HepG2 (cell line): ENCODE data around the gene PLEKHA6. TPM values are rescaled to one million over a fixed set of nuclear protein-coding genes. Genes with fewer than 3 reads are reported as not detected.

Experiments used
- AFF4 ChIP-seq: sonication (generic); formaldehyde crosslinking; IDR thresholded peaks from 2 replicates; pipeline ENCODE4 v1.4.0; 2020; ENCODE audit warnings: missing genetic modification reagents
- BRCA1 ChIP-seq: sonication (generic); formaldehyde crosslinking; IDR thresholded peaks from 2 replicates; pipeline ENCODE4 v1.4.0; 2020; ENCODE audit warnings: missing genetic modification reagents
- CBFB ChIP-seq: sonication (generic); formaldehyde crosslinking; IDR thresholded peaks from 2 replicates; pipeline ENCODE4 v1.4.0; 2020; ENCODE audit warnings: missing genetic modification reagents
- HMGA1 ChIP-seq: sonication (generic); formaldehyde crosslinking; conservative IDR thresholded peaks from 2 replicates; pipeline ENCODE4 v1.4.0; 2020; ENCODE audit warnings: missing genetic modification reagents
- KLF12 ChIP-seq: sonication (generic); formaldehyde crosslinking; IDR thresholded peaks from 2 replicates; pipeline ENCODE4 v1.4.0; 2020; ENCODE audit warnings: missing genetic modification reagents, borderline replicate concordance
- NFKB2 ChIP-seq: sonication (generic); formaldehyde crosslinking; IDR thresholded peaks from 2 replicates; pipeline ENCODE4 v1.4.0; 2020; ENCODE audit warnings: missing genetic modification reagents, borderline replicate concordance
- PRDM10 ChIP-seq: sonication (generic); formaldehyde crosslinking; IDR thresholded peaks from 2 replicates; pipeline ENCODE4 v1.4.0; 2020; ENCODE audit warnings: low read depth, missing genetic modification reagents
- REPIN1 ChIP-seq: sonication (generic); formaldehyde crosslinking; IDR thresholded peaks from 2 replicates; pipeline ENCODE4 v1.8.0; 2022; ENCODE audit warnings: missing genetic modification reagents, low read depth, mild to moderate bottlenecking, borderline replicate concordance
- SAP130 ChIP-seq: IDR thresholded peaks from 2 replicates; pipeline ENCODE4 v1.6.1; 2016; ENCODE audit warnings: low read depth
- SNRNP70 ChIP-seq: fragments of 200-400 bp; formaldehyde crosslinking; IDR thresholded peaks from 2 replicates; pipeline ENCODE4 v1.6.1; 2017; ENCODE audit warnings: mild to moderate bottlenecking, low read depth, low read length, moderate library complexity
- SYNCRIP ChIP-seq: fragments of 200-400 bp; formaldehyde crosslinking; IDR thresholded peaks from 2 replicates; pipeline ENCODE4 v1.6.1; 2018; ENCODE audit warnings: mild to moderate bottlenecking, low read depth, low read length; ENCODE audit not compliant: insufficient read depth
- TERF1 ChIP-seq: sonication (generic); formaldehyde crosslinking; IDR thresholded peaks from 2 replicates; pipeline ENCODE4 v1.8.0; 2022; ENCODE audit warnings: mild to moderate bottlenecking, missing genetic modification reagents, moderate library complexity
- THAP11 ChIP-seq: IDR thresholded peaks from 2 replicates; pipeline ENCODE4 v1.6.1; 2016; ENCODE audit warnings: missing biosample characterization, missing genetic modification reagents
- XRCC5 ChIP-seq: fragments of 200-400 bp; formaldehyde crosslinking; optimal IDR thresholded peaks from 2 replicates; pipeline ENCODE3; 2017; ENCODE audit warnings: mild to moderate bottlenecking, low read length
- ZBTB7A ChIP-seq: sonication (generic); formaldehyde crosslinking; IDR thresholded peaks from 2 replicates; pipeline ENCODE4 v1.8.0; 2022; ENCODE audit warnings: mild to moderate bottlenecking, missing genetic modification reagents
- ZFP1 ChIP-seq: IDR thresholded peaks from 2 replicates; pipeline ENCODE4 v1.6.1; 2016
- ZNF562 ChIP-seq: sonication (generic); formaldehyde crosslinking; IDR thresholded peaks from 2 replicates; pipeline ENCODE4 v1.8.0; 2022; ENCODE audit warnings: missing genetic modification reagents, borderline replicate concordance
- ZSCAN29 ChIP-seq: sonication (generic); formaldehyde crosslinking; conservative IDR thresholded peaks from 2 replicates; pipeline ENCODE4 v1.4.0; 2020; ENCODE audit warnings: mild to moderate bottlenecking, missing genetic modification reagents
- ZSCAN5A ChIP-seq: sonication (generic); formaldehyde crosslinking; IDR thresholded peaks from 2 replicates; pipeline ENCODE4 v1.8.0; 2022; ENCODE audit warnings: mild to moderate bottlenecking, missing genetic modification reagents, borderline replicate concordance
- polyA plus RNA-seq, 8 experiments: library from polyadenylated mRNA; depleted of rRNA in 3 of 8; stranded (reverse) in 7 of 8; unstranded in 1 of 8; fragments of >200 nt; fragmentation: Illumina TruSeq in 4 of 8; extraction: Trizol in 4 of 8; gene quantifications; 2 replicates each; pipeline versions ENCODE4 v1.2.1 to v1.2.3, GENCODE V29; 2011 to 2016; ENCODE audit warnings: low read depth in 4 of 8, missing spikeins in 1 of 8, mixed read lengths in 1 of 8; ENCODE audit not compliant: insufficient read depth in 1 of 8
- total RNA-seq, 5 experiments: library from RNA; depleted of rRNA; stranded (reverse); fragments of >200 nt; fragmentation: Illumina TruSeq; extraction: Trizol; gene quantifications; 2 replicates each; pipeline ENCODE4 v1.2.3, GENCODE V29; 2016; ENCODE audit warnings: low read depth in 1 of 5
- TF ChIP-seq, protein P1 (sequence below): sonication (generic); IDR thresholded peaks from 2 replicates; pipeline ENCODE4 v1.6.1; 2016; ENCODE audit warnings: low read depth, borderline replicate concordance

PLEKHA6 gene
- total and polyA plus RNA-seq, 2 of the 13 experiments (the other 11 are each of a cell fraction or from before 2014, with no cell fraction given): 5.3 to 11.4 TPM

DNA sequence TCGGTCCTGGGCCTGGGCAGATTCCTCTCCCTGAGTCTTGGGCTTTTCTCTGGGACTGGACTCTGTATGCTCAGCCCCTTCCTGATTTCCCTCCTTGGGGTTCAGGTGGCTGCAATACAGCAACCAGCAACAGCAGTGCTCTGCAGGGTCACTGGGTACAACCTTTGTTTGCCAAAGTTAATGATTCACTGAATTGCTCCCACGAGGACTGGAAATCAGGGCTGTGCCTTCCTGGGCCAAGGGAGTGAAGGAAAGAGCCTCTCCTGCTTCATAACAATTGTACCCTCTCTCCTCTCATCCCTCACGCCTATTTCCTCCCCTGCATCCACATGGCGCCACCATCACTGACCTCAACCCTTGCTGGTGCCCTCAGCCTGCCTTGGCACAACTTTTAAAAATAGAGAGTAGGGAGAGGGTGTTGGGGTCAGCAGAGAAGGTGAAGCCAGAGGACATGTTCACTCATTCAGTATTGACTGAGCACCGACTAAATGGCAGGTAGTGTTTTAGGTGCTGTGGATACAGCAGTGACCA lies 93.2 kb downstream of the PLEKHA6 start (continued):
- TF ChIP-seq, protein P1, sequence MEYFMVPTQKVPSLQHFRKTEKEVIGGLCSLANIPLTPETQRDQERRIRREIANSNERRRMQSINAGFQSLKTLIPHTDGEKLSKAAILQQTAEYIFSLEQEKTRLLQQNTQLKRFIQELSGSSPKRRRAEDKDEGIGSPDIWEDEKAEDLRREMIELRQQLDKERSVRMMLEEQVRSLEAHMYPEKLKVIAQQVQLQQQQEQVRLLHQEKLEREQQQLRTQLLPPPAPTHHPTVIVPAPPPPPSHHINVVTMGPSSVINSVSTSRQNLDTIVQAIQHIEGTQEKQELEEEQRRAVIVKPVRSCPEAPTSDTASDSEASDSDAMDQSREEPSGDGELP: peak; percentile 36; the same call in 1 of the 2 replicates
- TF ChIP-seq PRDM10 (CRISPR knock-in tag): no peak
- no peak for TF ChIP-seq TERF1 (CRISPR knock-in tag)
- peak; percentile 41 for TF ChIP-seq XRCC5
- TF ChIP-seq REPIN1 (CRISPR knock-in tag): peak; percentile 28
- TF ChIP-seq ZSCAN5A: no peak
- TF ChIP-seq KLF12 (CRISPR knock-in tag): no peak
- no peak for TF ChIP-seq AFF4 (CRISPR knock-in tag)
- no peak for TF ChIP-seq ZNF562 (CRISPR knock-in tag)
- 0 out of 2 replicates have a peak, but pooled peaks have one; percentile 33 for TF ChIP-seq ZSCAN29 (CRISPR knock-in tag)
- no peak for TF ChIP-seq HMGA1 (CRISPR knock-in tag)
- TF ChIP-seq BRCA1: no peak
- TF ChIP-seq SYNCRIP: no peak
- TF ChIP-seq THAP11 (CRISPR knock-in tag): peak; percentile 58
- TF ChIP-seq NFKB2: no peak; the same call in 1 of the 2 replicates
- peak; percentile 32; the same call in 1 of the 2 replicates for TF ChIP-seq CBFB (CRISPR knock-in tag)
- no peak for TF ChIP-seq ZBTB7A (CRISPR knock-in tag)
- peak; percentile 84 for TF ChIP-seq SAP130
- TF ChIP-seq SNRNP70: no peak
- TF ChIP-seq ZFP1 (CRISPR knock-in tag): 0 out of 2 replicates have a peak, but pooled peaks have one; percentile 45
